ENCODE measurements around the gene DAO. TPM values are rescaled to one million over a fixed set of nuclear protein-coding genes. Genes with fewer than 3 reads are reported as not detected.

Gene DAO
- total and polyA plus RNA-seq, 2 of the 4 experiments (the other 2 are of a cell fraction) = not detected

DNA sequence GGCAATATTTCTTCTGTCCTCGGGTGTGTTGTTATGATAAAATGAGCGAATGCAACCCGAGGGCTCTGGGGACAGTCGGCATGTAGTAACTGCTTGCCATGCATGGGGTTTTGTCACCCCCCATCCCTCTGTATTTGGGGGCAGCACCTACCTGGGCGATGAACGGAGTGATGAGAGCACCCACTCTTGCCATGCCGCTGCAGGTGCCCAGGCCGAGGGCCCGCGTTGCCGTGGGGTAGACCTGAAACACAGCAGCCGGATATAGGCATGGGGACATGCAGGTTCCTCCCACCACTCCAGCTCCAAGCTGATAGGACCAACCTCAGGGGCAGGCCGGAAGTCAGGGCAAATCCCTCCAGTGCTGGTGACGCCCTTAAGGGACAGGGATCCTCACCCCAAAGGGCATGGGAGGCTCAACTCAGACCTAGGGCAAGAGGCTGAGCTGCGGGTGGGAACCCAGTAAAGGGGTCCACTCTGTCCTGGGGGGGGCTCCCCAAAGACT is 35.8 kb downstream of the DAO start:
- H2BK5ac ChIP-seq (ENCODE audit: low read depth, low read length, poor library complexity, severe bottlenecking) = no peak overlapping the region
- no peak overlapping the region for H4K5ac ChIP-seq (ENCODE audit: low read depth, low read length)
- H2BK120ac ChIP-seq (ENCODE audit: low read depth, low read length) = no peak overlapping the region
- intact Hi-C loops (cut with micrococcal nuclease) = no loop called here
- ChIA-PET CTCF (no interaction called here), POLR2A (ENCODE audit: unreplicated experiment) (no interaction called here)
- H3K18ac ChIP-seq (ENCODE audit: low read depth, low read length) = no peak overlapping the region
- no peaks in the 10 kb centered on the region for H3K9me1 ChIP-seq (ENCODE audit: insufficient read depth, low read length)
- H3K36me3 ChIP-seq (ENCODE audit: control insufficient read depth, insufficient read depth, low read length) = no peaks in the 10 kb centered on the region
- 78% methylated on average over 7 of the region's 15 CpGs; no CpG with 5 or more reads in 1 of the 2 experiments for WGBS, 2 experiments (ENCODE audit: extremely low coverage in 2 of 2, insufficient read length in 1 of 2)
- in situ Hi-C loops (cut with MboI; ENCODE audit: low sequenced_read_pairs) = no loop called here
- no peak overlapping the region for H2AFZ ChIP-seq (replicated peaks; ENCODE audit: low read length, poor library complexity)
- H3K9me3 ChIP-seq (ENCODE audit: control insufficient read depth, insufficient read depth, low read length) = no peaks in the 10 kb centered on the region
- no TSS peak for BruUV-seq (replicated peaks)
- no peak overlapping the region for H2AK9ac ChIP-seq (replicated peaks; ENCODE audit: low read depth, low read length, poor library complexity)
- ATAC-seq (ENCODE audit: low read depth) = no peak
- no peak overlapping the region for H2BK20ac ChIP-seq (ENCODE audit: low read depth, low read length)
- no peak overlapping the region for H2BK15ac ChIP-seq (ENCODE audit: low read depth, low read length)
- dilution Hi-C loops (cut with HindIII; ENCODE audit: low sequenced_read_pairs, unreplicated experiment) = no loop called here
- H4K8ac ChIP-seq (ENCODE audit: low read depth in 2 of 2, low read length in 2 of 2) = no peak overlapping the region
- H3K4me3 ChIP-seq (ENCODE audit: insufficient read depth, low read depth, low read length) = no peak overlapping the region
- no peak overlapping the region for H3K27ac ChIP-seq (ENCODE audit: insufficient read depth, low read length)
- H3K79me1 ChIP-seq (ENCODE audit: low read depth in 1 of 2, low read length in 2 of 2) = no peaks in the 10 kb centered on the region
- H3K4ac ChIP-seq (ENCODE audit: low read depth, low read length) = no peak overlapping the region
- no peak overlapping the region for H3K9ac ChIP-seq (ENCODE audit: low read depth, low read length)
- no peak overlapping the region for H2AK5ac ChIP-seq (ENCODE audit: low read depth, low read length)
- H3K14ac ChIP-seq (replicated peaks; ENCODE audit: low read depth, low read length) = no peak overlapping the region
- no peaks in the 10 kb centered on the region for H4K20me1 ChIP-seq (ENCODE audit: insufficient read depth, low read length)
- TF ChIP-seq, protein P1, sequence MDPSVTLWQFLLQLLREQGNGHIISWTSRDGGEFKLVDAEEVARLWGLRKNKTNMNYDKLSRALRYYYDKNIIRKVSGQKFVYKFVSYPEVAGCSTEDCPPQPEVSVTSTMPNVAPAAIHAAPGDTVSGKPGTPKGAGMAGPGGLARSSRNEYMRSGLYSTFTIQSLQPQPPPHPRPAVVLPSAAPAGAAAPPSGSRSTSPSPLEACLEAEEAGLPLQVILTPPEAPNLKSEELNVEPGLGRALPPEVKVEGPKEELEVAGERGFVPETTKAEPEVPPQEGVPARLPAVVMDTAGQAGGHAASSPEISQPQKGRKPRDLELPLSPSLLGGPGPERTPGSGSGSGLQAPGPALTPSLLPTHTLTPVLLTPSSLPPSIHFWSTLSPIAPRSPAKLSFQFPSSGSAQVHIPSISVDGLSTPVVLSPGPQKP (IDR thresholded peaks at IDR 0.05; ENCODE audit: borderline replicate concordance, low read depth, low read length) = no peak
- no peak for TF ChIP-seq MXI1 (IDR thresholded peaks at IDR 0.05; ENCODE audit: borderline replicate concordance, low read depth, low read length)
- TF ChIP-seq NFE2L2 (IDR thresholded peaks at IDR 0.05; ENCODE audit: low read depth, low read length) = no peak
- no peak for TF ChIP-seq CEBPB (IDR thresholded peaks at IDR 0.05; ENCODE audit: low read depth, low read length)
- no peak for TF ChIP-seq POLR2A (IDR thresholded peaks at IDR 0.05; ENCODE audit: low read depth, low read length)
- H3K23ac ChIP-seq (ENCODE audit: low read depth, low read length) = no peak overlapping the region
- H3K4me1 ChIP-seq (ENCODE audit: control insufficient read depth, insufficient read depth, low read length) = no peaks in the 10 kb centered on the region
- no peak overlapping the region for H4K91ac ChIP-seq (ENCODE audit: insufficient read depth, low read depth, low read length)
- no peak overlapping the region for H3K56ac ChIP-seq (ENCODE audit: extremely low read depth, insufficient read depth, low read length)
- peaks cover 3% of the 10 kb centered on the region; the same call in 1 of the 2 replicates for H3K27me3 ChIP-seq (ENCODE audit: control insufficient read depth, insufficient read depth, low read length)
- no peak overlapping the region for H3K4me2 ChIP-seq (ENCODE audit: low read depth, low read length)
- DNase-seq = no peak

All from IMR-90 (cell line).